Islet of Langerhans (tissue), 1 donor: ENCODE results near the gene GIMAP1.

Experiments used
- FAIRE-seq: peaks from one replicate; lab custom pipeline; 2011; peaks lifted over from hg19 to GRCh38; lab: Jason Lieb, UNC

GIMAP1 gene

DNA sequence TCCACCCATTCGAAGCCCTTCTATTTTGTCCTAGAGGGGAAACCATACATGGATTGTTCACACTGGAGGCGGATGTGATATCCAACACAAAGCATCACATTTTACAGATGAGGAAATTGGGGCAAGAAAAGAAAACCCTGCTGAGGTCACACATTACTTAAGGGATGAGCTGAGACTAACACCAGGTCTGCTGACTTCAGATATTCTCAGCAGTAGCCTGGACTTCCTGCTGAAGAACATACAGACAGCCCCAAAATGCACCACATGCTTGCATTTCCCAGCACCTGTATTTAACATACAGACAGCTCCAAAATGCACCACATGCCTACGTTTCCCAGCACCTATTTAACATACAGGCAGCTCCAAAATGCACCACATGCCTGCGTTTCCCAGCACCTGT, 32.0 kb downstream of the GIMAP1 start:
- no peak for FAIRE-seq

DNA sequence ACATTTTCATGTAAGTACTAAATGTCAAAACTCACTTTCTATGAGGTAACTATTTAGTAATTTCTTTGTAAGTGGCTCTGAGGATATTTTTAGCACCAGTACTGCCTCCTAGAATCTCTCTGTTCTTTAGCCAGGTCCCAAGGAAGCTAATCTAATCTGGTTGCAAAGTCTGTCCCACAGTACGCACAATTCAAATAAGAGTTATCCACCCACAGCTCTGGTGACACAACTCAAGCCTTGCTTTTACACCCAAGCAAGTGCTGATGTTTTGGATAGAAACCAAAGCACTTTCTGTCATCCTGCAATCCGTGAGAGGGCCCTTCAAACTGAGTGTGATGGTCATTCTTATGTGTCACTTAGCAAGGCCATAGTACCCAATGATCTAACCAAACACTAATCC, 35.3 kb downstream of the GIMAP1 start:
- FAIRE-seq = no peak

DNA sequence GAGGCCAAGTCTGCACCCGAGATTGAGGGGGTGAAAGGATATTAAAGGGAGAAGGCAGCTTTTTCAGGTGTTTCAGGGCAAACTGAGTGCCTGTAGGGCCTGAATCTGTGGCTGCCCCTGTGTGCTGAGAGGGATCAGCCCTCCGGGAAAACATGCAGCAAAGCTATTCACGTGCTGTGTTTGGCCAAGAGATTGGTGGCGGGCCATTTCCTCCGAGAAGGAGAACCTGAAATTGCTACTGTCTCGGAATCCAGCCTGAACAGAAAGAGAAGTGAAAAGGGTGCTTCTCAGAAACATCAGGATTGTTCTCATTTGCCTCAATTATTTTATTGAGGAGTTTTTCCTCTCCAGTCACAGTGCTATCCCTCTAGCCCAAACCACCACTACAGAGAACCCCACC, 36.8 kb downstream of the GIMAP1 start:
- FAIRE-seq = no peak

DNA sequence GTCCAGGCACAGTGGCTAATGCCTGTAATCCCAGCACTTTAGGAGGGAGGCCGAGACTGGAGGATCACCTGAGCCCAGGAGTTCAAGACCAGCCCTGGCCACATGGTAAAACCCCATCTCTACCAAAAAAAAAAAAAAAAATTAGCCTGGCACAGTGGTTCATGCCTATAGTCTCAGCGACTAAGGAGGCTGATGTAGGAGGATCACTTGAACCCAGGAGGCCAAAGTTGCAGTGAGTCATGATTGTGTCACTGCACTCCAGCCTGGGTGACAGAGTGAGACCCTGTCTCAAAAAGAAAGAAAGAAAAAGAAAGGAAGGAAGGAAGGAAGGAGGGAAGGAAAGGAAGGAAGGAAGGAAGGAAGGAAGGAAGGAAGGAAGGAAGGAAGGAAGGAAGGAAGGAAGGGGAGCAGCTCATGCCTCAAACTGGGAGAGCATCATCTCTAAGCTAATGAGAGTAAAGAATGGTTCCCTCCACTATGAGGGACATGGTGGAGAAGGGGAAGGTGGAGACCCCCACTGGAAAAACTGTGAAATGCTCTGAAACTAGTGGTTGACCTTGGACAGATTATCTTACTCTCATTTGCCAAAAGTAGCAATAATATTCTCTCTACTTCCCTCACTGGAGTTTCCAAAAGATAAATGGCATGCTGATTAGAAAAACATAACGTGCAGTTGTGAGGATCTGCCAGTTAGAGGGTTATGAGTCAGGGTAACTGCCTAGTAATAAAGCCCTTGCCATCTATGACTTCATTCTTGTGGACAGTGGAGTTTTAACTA, 37.6 kb downstream of the GIMAP1 start:
- FAIRE-seq = no peak

DNA sequence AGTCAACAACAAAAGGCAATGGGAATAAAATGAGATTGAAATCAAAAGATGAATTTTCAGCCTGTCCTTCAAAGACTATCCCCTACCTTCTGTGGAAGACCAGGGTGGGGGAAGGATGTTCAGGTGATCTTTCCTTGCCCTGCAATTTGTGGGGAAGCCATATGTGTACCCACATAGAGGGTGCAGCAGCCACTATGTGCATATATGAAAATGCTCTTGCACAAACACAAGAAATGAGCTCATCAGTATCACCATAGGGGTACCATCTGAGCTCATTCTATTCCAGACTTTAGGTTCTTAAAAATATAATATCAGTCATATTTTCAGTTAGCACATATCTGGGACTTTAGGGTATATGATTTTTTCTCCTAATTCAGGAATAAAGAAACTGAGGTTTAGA, 38.5 kb downstream of the GIMAP1 start:
- no peak for FAIRE-seq

DNA sequence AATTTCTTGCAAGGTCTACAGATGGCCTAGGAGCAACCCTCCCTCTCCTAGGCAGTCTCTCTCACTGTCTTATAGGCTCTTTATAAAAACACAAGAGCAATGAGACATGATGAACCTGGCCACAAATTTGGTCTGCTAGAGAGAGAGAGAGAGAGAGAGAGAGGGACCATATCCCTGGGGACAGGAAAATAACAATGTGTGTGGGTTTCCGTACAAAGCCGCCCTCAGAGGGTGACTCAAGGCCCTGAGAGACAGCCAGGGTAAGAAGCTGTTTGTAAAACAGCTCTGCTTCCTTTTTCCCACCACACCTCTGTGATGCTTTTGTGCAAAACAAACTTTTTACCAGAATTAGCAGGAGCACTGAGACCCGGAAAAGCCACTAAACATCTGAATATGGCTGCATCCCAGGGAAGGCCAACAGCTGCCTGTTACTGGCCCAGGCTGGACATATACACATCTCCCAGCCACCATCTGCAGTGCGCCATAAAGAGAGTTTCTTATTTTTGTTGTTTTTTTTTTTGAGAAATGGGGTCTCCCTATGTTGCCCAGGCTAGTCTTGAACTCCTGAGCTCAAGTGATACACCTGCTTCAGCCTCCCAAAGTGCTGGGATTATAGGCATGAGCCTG, 39.2 kb downstream of the GIMAP1 start:
- FAIRE-seq = no peak

DNA sequence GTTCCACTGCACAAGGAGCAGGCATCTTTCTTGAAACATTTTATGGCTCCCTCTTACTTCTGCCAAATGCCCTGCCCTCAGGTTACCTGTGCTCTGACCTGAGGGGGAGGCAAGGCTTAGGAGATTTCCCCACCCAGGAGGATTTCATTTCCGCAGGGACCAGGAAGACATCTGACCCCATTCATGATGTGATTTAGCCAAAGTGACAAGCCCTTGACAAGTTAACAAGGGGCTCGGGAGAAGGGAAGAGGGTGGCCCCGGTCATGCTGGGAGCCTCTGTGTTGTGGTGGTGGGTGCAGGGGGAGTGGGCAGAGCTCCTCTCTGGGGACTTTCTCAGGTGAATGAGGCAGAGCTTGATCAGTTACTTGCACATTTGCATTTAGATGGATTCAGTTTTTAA, 39.8 kb downstream of the GIMAP1 start:
- no peak for FAIRE-seq

DNA sequence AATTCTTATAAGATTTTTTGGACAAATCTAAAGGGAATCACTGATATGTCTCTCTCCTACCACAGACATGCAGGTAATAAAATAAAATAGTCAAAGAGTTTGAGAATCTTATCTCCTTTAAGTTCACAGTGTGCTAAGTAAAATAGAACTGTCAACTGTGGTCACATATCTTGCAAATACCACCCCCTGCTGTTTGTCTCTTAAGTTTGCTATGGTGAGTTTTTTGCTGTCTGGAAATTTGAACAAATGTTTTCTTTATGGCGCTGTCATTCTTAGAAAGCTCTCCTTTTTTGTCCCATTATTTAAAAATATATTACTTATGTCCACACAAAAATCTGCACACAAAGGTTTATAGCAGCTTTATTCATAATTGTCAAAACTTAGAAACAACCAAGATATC, 40.4 kb downstream of the GIMAP1 start:
- FAIRE-seq = no peak

DNA sequence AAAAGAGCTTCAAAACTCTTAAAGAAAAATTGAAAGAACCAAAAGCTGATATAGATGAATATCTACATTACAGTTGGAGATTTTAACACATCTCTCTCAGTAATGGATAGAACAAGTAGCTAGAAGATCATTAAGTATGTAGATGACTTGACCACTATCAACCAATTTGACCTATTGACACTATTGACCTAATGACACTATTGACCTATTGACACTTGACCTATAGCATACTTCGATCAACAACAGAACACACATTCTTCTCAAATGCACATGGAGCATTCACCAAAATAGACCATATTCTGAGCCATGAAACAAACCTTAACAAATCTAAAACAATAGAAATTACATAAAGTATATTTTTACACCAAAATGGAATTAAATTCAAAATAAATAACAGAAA, 43.1 kb downstream of the GIMAP1 start:
- no peak for FAIRE-seq

DNA sequence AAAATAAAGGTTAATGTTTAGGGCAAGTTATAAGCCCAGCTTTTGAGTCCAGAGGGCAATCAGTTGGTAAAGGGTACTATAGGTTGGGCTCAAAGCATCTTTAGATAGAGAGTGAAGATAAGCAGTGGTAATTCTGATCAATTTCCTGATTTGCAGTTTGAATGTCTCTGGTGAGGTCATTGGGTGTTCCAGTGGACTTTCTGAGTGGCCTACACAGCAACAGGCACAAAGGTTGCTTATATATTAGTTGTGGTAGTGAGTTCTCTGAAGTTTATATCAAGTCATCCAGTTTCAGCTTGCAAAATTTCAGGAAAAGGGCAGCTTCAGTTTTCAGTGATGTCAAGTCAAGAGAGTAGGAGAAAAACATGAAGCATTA, 49.9 kb downstream of the GIMAP1 start:
- FAIRE-seq = no peak

DNA sequence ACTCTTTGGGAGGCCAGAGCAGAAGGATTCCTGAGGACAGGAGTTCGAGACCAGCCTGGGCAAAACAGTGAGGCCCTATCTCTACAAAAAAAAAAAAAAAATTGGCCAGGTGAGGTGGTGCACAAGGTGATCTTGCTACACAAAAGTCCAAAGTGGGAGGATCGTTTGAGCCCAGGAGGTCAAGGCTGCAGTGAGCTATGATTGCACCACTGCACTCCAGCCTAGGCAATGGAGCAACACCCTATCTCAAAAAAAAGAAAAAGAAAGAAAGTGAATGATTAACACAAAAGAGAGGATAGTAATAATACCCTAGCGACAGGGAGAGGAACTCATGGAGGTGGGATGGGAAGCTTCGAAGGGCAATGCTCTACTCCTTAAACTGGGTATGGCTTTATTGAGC, 53.4 kb downstream of the GIMAP1 start:
- FAIRE-seq = no peak
